BE2C (cell line): ENCODE results near the gene MIER2.

Experiments
- DNase-seq: peaks from one replicate; pipeline ENCODE4 v3.0.0-alpha.2; 2020
- H3K27me3 ChIP-seq: fragments of 250-450 bp; sonication (Bioruptor Pico); 2 replicates; pipeline ENCODE4 v1.5.1; 2020; ENCODE audit warnings: mild to moderate bottlenecking
- H3K36me3 ChIP-seq: fragments of 250-450 bp; sonication (Bioruptor Pico); 2 replicates; pipeline ENCODE4 v1.5.1; 2020; ENCODE audit warnings: mild to moderate bottlenecking
- H3K4me1 ChIP-seq: fragments of 250-450 bp; sonication (Bioruptor Pico); 2 replicates; pipeline ENCODE4 v1.5.1; 2020
- H3K4me3 ChIP-seq: 2 replicates; pipeline ENCODE4 v1.5.1; 2011; ENCODE audit warnings: low read depth, low read length
- H3K9me3 ChIP-seq: fragments of 250-450 bp; sonication (Bioruptor Pico); 2 replicates; pipeline ENCODE4 v1.5.1; 2020
- CTCF ChIP-seq: IDR thresholded peaks from 2 replicates; pipeline ENCODE4 v1.5.1; 2012; ENCODE audit warnings: mild to moderate bottlenecking, low read depth, low read length

MIER2 gene

GRCh38 chr19:369256-369655, 24.7 kb upstream of the MIER2 start:
- Histone ChIP-seq H3K9me3 (no peaks in the 10 kb centered on the region), H3K4me3 (no peak overlapping the region), H3K36me3 (no peaks in the 10 kb centered on the region), H3K27me3 (peaks cover 15% of the 10 kb centered on the region), H3K4me1 (no peaks in the 10 kb centered on the region)
- no peak for TF ChIP-seq CTCF
- DNase-seq: no peak

- no peak for DNase-seq
- H3K4me1 ChIP-seq: no peaks in the 10 kb centered on the region
- no peaks in the 10 kb centered on the region for H3K36me3 ChIP-seq
- peaks cover 11% of the 10 kb centered on the region for H3K27me3 ChIP-seq
- no peak for TF ChIP-seq CTCF
- no peak overlapping the region for H3K4me3 ChIP-seq
- no peaks in the 10 kb centered on the region for H3K9me3 ChIP-seq
These were observed 24.0 kb upstream of the MIER2 start for GRCh38 chr19:368630-369024.

GRCh38 chr19:367963-368629, 23.5 kb upstream of the MIER2 start:
- Histone ChIP-seq H3K4me1 (no peaks in the 10 kb centered on the region), H3K4me3 (no peak overlapping the region), H3K9me3 (no peaks in the 10 kb centered on the region), H3K27me3 (peaks cover 11% of the 10 kb centered on the region), H3K36me3 (no peaks in the 10 kb centered on the region)
- no peak for TF ChIP-seq CTCF
- no peak for DNase-seq

GRCh38 chr19:367561-367960, 23.0 kb upstream of the MIER2 start:
- Histone ChIP-seq H3K9me3 (no peaks in the 10 kb centered on the region), H3K36me3 (no peaks in the 10 kb centered on the region), H3K4me1 (no peaks in the 10 kb centered on the region), H3K27me3 (peaks cover 10% of the 10 kb centered on the region), H3K4me3 (no peak overlapping the region)
- no peak for DNase-seq
- no peak for TF ChIP-seq CTCF

- no peak for DNase-seq
- Histone ChIP-seq H3K36me3 (no peaks in the 10 kb centered on the region), H3K4me3 (no peak overlapping the region), H3K9me3 (no peaks in the 10 kb centered on the region), H3K27me3 (peaks cover 5% of the 10 kb centered on the region), H3K4me1 (no peaks in the 10 kb centered on the region)
- TF ChIP-seq CTCF: no peak
These were observed 22.4 kb upstream of the MIER2 start for GRCh38 chr19:366951-367350.

- peaks cover 5% of the 10 kb centered on the region for H3K27me3 ChIP-seq
- no peaks in the 10 kb centered on the region for H3K9me3 ChIP-seq
- no peak for TF ChIP-seq CTCF
- no peak overlapping the region for H3K4me3 ChIP-seq
- no peaks in the 10 kb centered on the region for H3K4me1 ChIP-seq
- no peaks in the 10 kb centered on the region for H3K36me3 ChIP-seq
- no peak for DNase-seq
These were observed 21.7 kb upstream of the MIER2 start for GRCh38 chr19:366205-366783.
